ENCODE data around the gene CNPY3.

DNA sequence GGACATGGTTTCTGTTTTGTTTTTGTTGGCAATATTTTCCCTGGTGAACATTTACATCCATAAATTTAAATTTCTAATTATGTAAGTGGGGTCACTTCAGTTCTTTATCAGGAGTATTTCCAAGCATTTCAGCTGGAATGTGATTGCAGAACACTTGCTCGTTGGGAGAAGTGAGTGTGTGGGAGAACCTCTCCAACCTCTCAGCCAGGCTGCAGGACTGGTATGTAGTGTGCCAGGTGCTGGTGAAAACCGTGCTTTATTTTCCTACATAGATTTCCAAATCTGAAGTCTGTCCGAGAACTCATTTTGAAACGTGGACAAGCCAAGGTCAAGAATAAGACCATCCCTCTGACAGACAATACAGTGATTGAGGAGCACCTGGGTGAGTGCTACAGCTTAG lies 43.6 kb upstream of the CNPY3 start:
- TF ChIP-seq POLR2A (IDR thresholded peaks at IDR 0.05; ENCODE audit: low read depth, low read length) = no peak
- TF ChIP-seq POLR2AphosphoS5 (IDR thresholded peaks at IDR 0.05; ENCODE audit: low read depth, low read length) = no peak
- no peak for TF ChIP-seq TAF1 (IDR thresholded peaks at IDR 0.05; ENCODE audit: low read depth, low read length)
